HL-60 (cell line): ENCODE data around the gene STKLD1.

ENCODE experiments used
- CTCF ChIP-seq: IDR thresholded peaks from one replicate; pipeline ENCODE4 v1.5.1; 2011; ENCODE audit warnings: low read length, control low read depth, inconsistent platforms; ENCODE audit not compliant: insufficient read depth
- GABPA ChIP-seq: IDR thresholded peaks from 2 replicates; pipeline ENCODE4 v1.6.1; 2012; ENCODE audit warnings: low read depth
- POLR2AphosphoS5 ChIP-seq: IDR thresholded peaks from 2 replicates; pipeline ENCODE4 v1.6.1; 2012; ENCODE audit warnings: low read depth
- REST ChIP-seq: IDR thresholded peaks from 2 replicates; pipeline ENCODE4 v1.6.1; 2012; ENCODE audit warnings: low read depth; ENCODE audit not compliant: insufficient replicate concordance

- TF ChIP-seq CTCF = no peak
- no peak; the same call in 1 of the 2 replicates for TF ChIP-seq POLR2AphosphoS5
- no peak for TF ChIP-seq REST
- no peak for TF ChIP-seq GABPA
Measured at GRCh38 chr9:133360400-133361393, 15.5 kb upstream of the STKLD1 start.
